ENCODE results near the gene ATG13. TPM values are rescaled to one million over a fixed set of nuclear protein-coding genes. Genes with fewer than 3 reads are reported as not detected.

ATG13 gene
- total and polyA plus RNA-seq, 3 donors from 2014 or later: 176 to 224 (median 203) TPM

DNA sequence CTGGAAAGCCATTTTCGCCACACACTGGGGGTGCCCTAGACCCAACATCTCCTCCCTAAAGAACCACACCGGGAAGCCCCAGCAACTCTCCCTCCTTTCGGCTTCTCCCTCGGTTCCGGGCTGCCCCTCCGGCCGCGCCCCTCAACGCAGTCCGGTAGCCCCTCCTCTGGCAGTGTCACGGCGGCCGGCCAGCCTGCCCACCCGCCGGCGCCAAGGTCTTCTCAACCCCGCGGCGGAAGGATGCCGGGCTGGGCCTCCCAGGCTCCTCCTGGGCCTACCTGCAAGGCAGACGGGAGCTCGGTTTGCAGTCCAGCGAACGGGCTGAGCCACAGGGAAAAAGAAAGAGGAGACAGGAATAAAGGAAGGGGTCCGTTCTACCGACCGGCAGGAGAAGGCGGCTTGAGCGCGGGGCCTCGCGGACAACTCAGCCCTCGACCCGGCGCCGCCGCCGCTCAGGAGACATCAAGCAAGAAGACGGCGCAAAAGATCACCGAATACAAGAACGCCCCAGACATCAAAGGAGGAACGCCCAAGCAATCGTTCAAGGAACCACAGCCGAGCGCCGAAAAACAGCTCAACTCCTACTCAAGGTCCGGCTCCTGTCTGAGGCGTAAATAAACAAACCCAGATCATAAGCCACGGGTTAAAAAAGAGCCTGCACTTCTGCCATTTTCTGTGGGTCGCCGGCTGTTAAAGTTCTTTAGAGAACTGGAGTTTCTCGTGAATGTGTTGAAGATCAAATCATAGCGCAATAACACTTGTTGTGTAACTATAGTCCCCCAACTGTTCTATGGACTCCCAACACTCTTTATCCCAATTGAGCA lies 23.6 kb upstream of the ATG13 start, which contains the start of gene AMBRA1:
AMBRA1 (minus strand) TSS at position 474 of the 824 bp plus-strand sequence. CDS start 45,643 bp downstream, outside the sequence.
- Histone ChIP-seq H3K4me1 (peaks cover 22% of the 10 kb centered on the region), H3K27me3 (no peaks in the 10 kb centered on the region), H3K27ac (peak within 1 kb of the TSS; percentile 77 to 80), H3K4me3 (peak within 1 kb of the TSS; percentile 85 to 94), H3K36me3 (ENCODE audit: low read depth, missing control alignments) (no peaks in the 10 kb centered on the region), H3K9me3 (no peaks in the 10 kb centered on the region)
- intact Hi-C loops (cut with DNase I; ENCODE audit: low total_unique reads): no loop called here
- TF ChIP-seq POLR2A (IDR thresholded peaks at IDR 0.05) (no peak), CTCF (IDR thresholded peaks at IDR 0.05) (no peak)
- peak; percentile 97 for DNase-seq
- 1% methylated on average over 30 to 53 of the region's 54 CpGs for WGBS, 2 donors

- peak overlapping the region; percentile 77 to 80 for H3K27ac ChIP-seq
- TF ChIP-seq POLR2A (IDR thresholded peaks at IDR 0.05): no peak
- TF ChIP-seq CTCF (IDR thresholded peaks at IDR 0.05): no peak
- DNase-seq: no peak
- H3K4me1 ChIP-seq: peaks cover 22% of the 10 kb centered on the region
- H3K4me3 ChIP-seq: peak overlapping the region; percentile 85 to 94
- no peaks in the 10 kb centered on the region for H3K36me3 ChIP-seq (ENCODE audit: low read depth, missing control alignments)
- no peaks in the 10 kb centered on the region for H3K27me3 ChIP-seq
- H3K9me3 ChIP-seq: no peaks in the 10 kb centered on the region
- intact Hi-C loops (cut with DNase I; ENCODE audit: low total_unique reads): no loop called here
- WGBS, 2 donors: 21 to 25% methylated on average over 3 of the region's 3 CpGs
These were observed 23.0 kb upstream of the ATG13 start for GRCh38 chr11:46594374-46594700.

DNA sequence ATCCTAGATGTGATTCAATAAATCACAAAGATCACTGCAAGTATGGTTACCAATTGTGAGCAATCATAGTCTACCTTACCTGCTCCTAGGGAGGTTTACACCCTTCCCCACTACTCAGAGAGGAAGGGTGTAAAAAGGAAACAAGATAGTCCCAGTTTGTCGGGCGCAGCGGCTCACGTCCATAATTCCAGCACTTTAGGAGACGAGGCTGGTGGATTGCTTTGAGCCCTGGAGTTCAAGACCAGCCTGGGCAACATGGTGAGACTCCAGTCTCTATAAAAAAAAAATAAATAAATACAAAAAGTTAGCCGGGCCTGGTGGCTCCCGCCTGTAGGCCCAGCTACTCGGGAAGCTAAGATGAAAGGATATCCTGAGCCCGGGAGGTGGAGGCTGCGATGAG lies 22.6 kb upstream of the ATG13 start:
- H3K4me1 ChIP-seq: peaks cover 22% of the 10 kb centered on the region
- H3K27ac ChIP-seq: no peak overlapping the region
- 54 to 68% methylated on average over 10 of the region's 10 CpGs for WGBS, 2 donors
- no peaks in the 10 kb centered on the region for H3K36me3 ChIP-seq (ENCODE audit: low read depth, missing control alignments)
- H3K9me3 ChIP-seq: no peaks in the 10 kb centered on the region
- DNase-seq: no peak
- no peak overlapping the region for H3K4me3 ChIP-seq
- no peaks in the 10 kb centered on the region for H3K27me3 ChIP-seq
- no peak for TF ChIP-seq CTCF (IDR thresholded peaks at IDR 0.05)
- intact Hi-C loops (cut with DNase I; ENCODE audit: low total_unique reads): no loop called here

- TF ChIP-seq CTCF (IDR thresholded peaks at IDR 0.05) (no peak), POLR2A (IDR thresholded peaks at IDR 0.05) (no peak)
- H3K27ac ChIP-seq: no peak overlapping the region
- DNase-seq: no peak
- H3K9me3 ChIP-seq: no peaks in the 10 kb centered on the region
- H3K27me3 ChIP-seq: no peaks in the 10 kb centered on the region
- H3K4me3 ChIP-seq: no peak overlapping the region
- no peaks in the 10 kb centered on the region for H3K36me3 ChIP-seq (ENCODE audit: low read depth, missing control alignments)
- 90 to 100% methylated on average over 1 of the region's 1 CpG for WGBS, 2 donors
- intact Hi-C loops (cut with DNase I; ENCODE audit: low total_unique reads): no loop called here
- H3K4me1 ChIP-seq: peaks cover 12% of the 10 kb centered on the region
These were observed 20.2 kb upstream of the ATG13 start for GRCh38 chr11:46597155-46597554.
